ENCODE data around the gene TRPM2. TPM values are rescaled to one million over a fixed set of nuclear protein-coding genes. Genes with fewer than 3 reads are reported as not detected.

TRPM2 gene
- total and polyA plus RNA-seq, 2 of the 8 experiments (the other 6 are each of a cell fraction or from before 2014, with no cell fraction given) = 0.27 to 0.28 TPM

DNA sequence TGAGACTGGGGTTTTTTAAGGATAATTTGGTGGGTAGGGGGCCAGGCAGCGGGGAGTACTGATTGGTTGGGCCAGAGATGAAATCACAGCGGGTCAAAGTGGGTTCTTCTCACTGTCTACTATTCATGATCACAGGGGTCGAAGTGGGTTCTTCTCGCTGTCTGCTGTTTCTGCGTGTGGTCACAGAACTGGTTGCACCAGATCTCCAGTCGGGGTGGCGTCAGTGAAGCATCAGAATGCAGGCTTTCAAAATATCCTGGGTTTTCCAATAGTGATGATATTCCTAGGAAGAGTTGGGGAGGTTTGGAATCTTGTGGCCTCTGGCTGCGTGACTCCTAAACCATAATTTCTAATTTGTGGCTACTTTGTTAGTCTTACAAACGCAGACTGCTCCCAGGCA, 45.1 kb downstream of the TRPM2 start:
- TF ChIP-seq EP300 (IDR thresholded peaks at IDR 0.05; ENCODE audit: borderline replicate concordance in 1 of 2, low read depth in 2 of 2, low read length in 2 of 2) = no peak
- TF ChIP-seq SP4 (IDR thresholded peaks at IDR 0.05; ENCODE audit: low read length) = no peak
- TF ChIP-seq BACH1 (IDR thresholded peaks at IDR 0.05; ENCODE audit: low read length) = no peak
- TF ChIP-seq EZH2 (IDR thresholded peaks at IDR 0.05; ENCODE audit: low read depth, low read length, severe bottlenecking) = no peak
- no peak for TF ChIP-seq KDM5A (IDR thresholded peaks at IDR 0.05; ENCODE audit: low read length)
- TF ChIP-seq TAF7 (optimal IDR thresholded peaks at IDR 0.05; ENCODE audit: borderline replicate concordance, low read depth, low read length) = no peak
- TF ChIP-seq CBX8 (IDR thresholded peaks at IDR 0.05; ENCODE audit: borderline replicate concordance, low read depth, low read length) = no peak
- TF ChIP-seq SIRT6 (IDR thresholded peaks at IDR 0.05; ENCODE audit: low read length) = no peak
- no peak for TF ChIP-seq BRCA1 (IDR thresholded peaks at IDR 0.05; ENCODE audit: low read depth, low read length)
- no peak for TF ChIP-seq FOSL1 (IDR thresholded peaks at IDR 0.05; ENCODE audit: insufficient read depth, low read depth, low read length)
- no peak for TF ChIP-seq MAFK (IDR thresholded peaks at IDR 0.05; ENCODE audit: low read depth, low read length)
- no peak for FAIRE-seq

More for the DNA sequence above, 45.1 kb downstream of the TRPM2 start:
- POLR2A ChIA-PET (ENCODE audit: partially characterized antibody) = no interaction called here
- Histone ChIP-seq H3K4ac (replicated peaks; ENCODE audit: insufficient read length, low read depth, low read length) (no peak overlapping the region), H4K20me1 (replicated peaks in 1 of 2; ENCODE audit: control insufficient read depth in 1 of 2, insufficient read depth in 2 of 2, low read length in 2 of 2) (peaks cover 0 to 2% of the 10 kb centered on the region in 2 experiments), H3K4me2 (ENCODE audit: insufficient read depth in 1 of 2, low read depth in 2 of 2, low read length in 2 of 2) (no peak overlapping the region), H2BK15ac (ENCODE audit: low read length) (no peak overlapping the region), H4K91ac (replicated peaks; ENCODE audit: insufficient read length, low read length) (no peak overlapping the region), H3K18ac (ENCODE audit: extremely low read depth, low read length) (no peak overlapping the region), H2BK120ac (replicated peaks; ENCODE audit: low read depth, low read length) (no peak overlapping the region), H4K5ac (ENCODE audit: insufficient read length, low read depth, low read length) (no peak overlapping the region), H3K9me3 (ENCODE audit: insufficient read depth in 2 of 2, low read depth in 1 of 2, low read length in 1 of 2) (peaks cover 0 to 3% of the 10 kb centered on the region in 2 experiments; a peak in 3 of 4 replicates), H3K23me2 (ENCODE audit: low read depth, low read length) (no peaks in the 10 kb centered on the region; the same call in 1 of the 2 replicates), H3K36me3 (ENCODE audit: control insufficient read depth in 2 of 4, insufficient read depth in 4 of 4, low read length in 3 of 4) (no peaks in the 10 kb centered on the region; a peak in 1 of 8 replicates), H2BK5ac (ENCODE audit: low read depth, low read length) (no peak overlapping the region), H3K27ac (ENCODE audit: low read depth, low read length) (no peak overlapping the region), H3K4me3 (ENCODE audit: extremely low read depth in 1 of 4, insufficient read depth in 2 of 4, low read depth in 3 of 4, low read length in 4 of 4) (no peak overlapping the region), H3K56ac (replicated peaks; ENCODE audit: insufficient read length, low read depth, low read length) (no peak overlapping the region), H3K4me1 (replicated peaks in 1 of 4; ENCODE audit: control insufficient read depth in 3 of 4, insufficient read depth in 4 of 4, low read length in 3 of 4) (no peaks in the 10 kb centered on the region), H3K79me2 (ENCODE audit: control insufficient read depth in 1 of 2, insufficient read depth in 2 of 2, low read length in 2 of 2) (no peaks in the 10 kb centered on the region), H3K27me3 (replicated peaks in 1 of 4; ENCODE audit: control insufficient read depth in 3 of 4, extremely low read depth in 1 of 4, insufficient read depth in 3 of 4, low read length in 3 of 4) (no peaks in the 10 kb centered on the region), H3K14ac (ENCODE audit: insufficient read length) (no peak overlapping the region), H2BK12ac (ENCODE audit: low read depth, low read length) (no peak overlapping the region), H3K79me1 (ENCODE audit: low read depth, low read length) (no peaks in the 10 kb centered on the region), H2AK5ac (ENCODE audit: low read depth, low read length) (no peak overlapping the region), H3K9ac (replicated peaks in 1 of 4; ENCODE audit: extremely low read depth in 1 of 4, low read depth in 3 of 4, low read length in 3 of 4) (no peak overlapping the region), H4K8ac (ENCODE audit: extremely low read depth, insufficient read depth, low read length) (no peak overlapping the region), H3K23ac (ENCODE audit: insufficient read length) (no peak overlapping the region), H2BK20ac (ENCODE audit: low read length) (no peak overlapping the region), H2AFZ (ENCODE audit: low read length) (no peak overlapping the region)
- no peak for DNase-seq (ENCODE audit: low read depth in 1 of 2, low spot score in 2 of 2)
- 88% methylated on average over 9 of the region's 9 CpGs; no CpG with 5 or more reads in 1 of the 2 experiments for WGBS, 2 experiments (ENCODE audit: extremely low coverage in 1 of 2, insufficient coverage in 1 of 2, insufficient read length in 1 of 2, insufficient replicate concordance in 2 of 2, low coverage in 1 of 2, low lambda C conversion rate in 2 of 2, missing lambda C conversion rate in 1 of 2)
- CTCF ChIA-PET (ENCODE audit: partially characterized antibody) = interaction anchor here (0.9 to 1.9 kb wide), 2 partner anchors 28 to 30 kb away, joined by 3 to 5 read pairs; no protein-coding TSS in a partner anchor

Measured in H1 (cell line).